ENCODE measurements around the gene CYFIP1.

DNA sequence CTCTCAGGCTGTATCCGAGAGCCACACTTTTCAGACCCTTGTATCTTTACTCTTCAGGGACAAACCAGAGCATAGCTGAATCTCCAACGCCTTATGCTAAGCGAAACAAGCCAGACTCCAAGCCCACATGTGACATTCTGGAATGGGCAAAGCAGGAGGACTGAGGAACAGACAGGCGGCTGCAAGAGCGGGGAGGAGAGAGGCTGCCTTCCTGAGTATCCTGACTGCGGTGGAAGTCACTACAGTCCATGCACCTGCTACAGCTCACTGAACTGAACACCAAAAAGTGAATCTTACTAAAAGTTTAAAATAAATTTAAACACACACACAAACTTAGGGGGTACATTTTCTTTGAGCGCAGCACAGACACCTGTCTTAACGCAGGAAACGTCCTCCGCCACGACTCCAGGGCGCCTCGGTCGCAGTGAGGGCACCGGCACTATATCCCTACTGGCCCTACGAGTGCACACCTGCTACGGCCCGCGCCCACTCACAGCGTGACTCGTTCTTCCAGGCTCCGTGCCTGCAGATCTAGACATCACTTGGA lies 1.4 kb downstream of the CYFIP1 start:
- TF ChIP-seq, protein P1, sequence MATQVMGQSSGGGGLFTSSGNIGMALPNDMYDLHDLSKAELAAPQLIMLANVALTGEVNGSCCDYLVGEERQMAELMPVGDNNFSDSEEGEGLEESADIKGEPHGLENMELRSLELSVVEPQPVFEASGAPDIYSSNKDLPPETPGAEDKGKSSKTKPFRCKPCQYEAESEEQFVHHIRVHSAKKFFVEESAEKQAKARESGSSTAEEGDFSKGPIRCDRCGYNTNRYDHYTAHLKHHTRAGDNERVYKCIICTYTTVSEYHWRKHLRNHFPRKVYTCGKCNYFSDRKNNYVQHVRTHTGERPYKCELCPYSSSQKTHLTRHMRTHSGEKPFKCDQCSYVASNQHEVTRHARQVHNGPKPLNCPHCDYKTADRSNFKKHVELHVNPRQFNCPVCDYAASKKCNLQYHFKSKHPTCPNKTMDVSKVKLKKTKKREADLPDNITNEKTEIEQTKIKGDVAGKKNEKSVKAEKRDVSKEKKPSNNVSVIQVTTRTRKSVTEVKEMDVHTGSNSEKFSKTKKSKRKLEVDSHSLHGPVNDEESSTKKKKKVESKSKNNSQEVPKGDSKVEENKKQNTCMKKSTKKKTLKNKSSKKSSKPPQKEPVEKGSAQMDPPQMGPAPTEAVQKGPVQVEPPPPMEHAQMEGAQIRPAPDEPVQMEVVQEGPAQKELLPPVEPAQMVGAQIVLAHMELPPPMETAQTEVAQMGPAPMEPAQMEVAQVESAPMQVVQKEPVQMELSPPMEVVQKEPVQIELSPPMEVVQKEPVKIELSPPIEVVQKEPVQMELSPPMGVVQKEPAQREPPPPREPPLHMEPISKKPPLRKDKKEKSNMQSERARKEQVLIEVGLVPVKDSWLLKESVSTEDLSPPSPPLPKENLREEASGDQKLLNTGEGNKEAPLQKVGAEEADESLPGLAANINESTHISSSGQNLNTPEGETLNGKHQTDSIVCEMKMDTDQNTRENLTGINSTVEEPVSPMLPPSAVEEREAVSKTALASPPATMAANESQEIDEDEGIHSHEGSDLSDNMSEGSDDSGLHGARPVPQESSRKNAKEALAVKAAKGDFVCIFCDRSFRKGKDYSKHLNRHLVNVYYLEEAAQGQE (IDR thresholded peaks at IDR 0.05; ENCODE audit: insufficient read depth in 1 of 2, low read depth in 2 of 2, low read length in 2 of 2), result no peak
- TF ChIP-seq POLR2AphosphoS5 (IDR thresholded peaks at IDR 0.05; ENCODE audit: low read depth, low read length), result no peak
- no peak for TF ChIP-seq SIN3A (IDR thresholded peaks at IDR 0.05; ENCODE audit: borderline replicate concordance, insufficient read depth, low read length)
